ENCODE results near the gene DLG5.

DLG5 gene, protein sequence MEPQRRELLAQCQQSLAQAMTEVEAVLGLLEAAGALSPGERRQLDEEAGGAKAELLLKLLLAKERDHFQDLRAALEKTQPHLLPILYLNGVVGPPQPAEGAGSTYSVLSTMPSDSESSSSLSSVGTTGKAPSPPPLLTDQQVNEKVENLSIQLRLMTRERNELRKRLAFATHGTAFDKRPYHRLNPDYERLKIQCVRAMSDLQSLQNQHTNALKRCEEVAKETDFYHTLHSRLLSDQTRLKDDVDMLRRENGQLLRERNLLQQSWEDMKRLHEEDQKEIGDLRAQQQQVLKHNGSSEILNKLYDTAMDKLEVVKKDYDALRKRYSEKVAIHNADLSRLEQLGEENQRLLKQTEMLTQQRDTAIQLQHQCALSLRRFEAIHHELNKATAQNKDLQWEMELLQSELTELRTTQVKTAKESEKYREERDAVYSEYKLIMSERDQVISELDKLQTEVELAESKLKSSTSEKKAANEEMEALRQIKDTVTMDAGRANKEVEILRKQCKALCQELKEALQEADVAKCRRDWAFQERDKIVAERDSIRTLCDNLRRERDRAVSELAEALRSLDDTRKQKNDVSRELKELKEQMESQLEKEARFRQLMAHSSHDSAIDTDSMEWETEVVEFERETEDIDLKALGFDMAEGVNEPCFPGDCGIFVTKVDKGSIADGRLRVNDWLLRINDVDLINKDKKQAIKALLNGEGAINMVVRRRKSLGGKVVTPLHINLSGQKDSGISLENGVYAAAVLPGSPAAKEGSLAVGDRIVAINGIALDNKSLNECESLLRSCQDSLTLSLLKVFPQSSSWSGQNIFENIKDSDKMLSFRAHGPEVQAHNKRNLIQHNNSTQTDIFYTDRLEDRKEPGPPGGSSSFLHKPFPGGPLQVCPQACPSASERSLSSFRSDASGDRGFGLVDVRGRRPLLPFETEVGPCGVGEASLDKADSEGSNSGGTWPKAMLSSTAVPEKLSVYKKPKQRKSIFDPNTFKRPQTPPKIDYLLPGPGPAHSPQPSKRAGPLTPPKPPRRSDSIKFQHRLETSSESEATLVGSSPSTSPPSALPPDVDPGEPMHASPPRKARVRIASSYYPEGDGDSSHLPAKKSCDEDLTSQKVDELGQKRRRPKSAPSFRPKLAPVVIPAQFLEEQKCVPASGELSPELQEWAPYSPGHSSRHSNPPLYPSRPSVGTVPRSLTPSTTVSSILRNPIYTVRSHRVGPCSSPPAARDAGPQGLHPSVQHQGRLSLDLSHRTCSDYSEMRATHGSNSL (N-terminal part only)

DNA sequence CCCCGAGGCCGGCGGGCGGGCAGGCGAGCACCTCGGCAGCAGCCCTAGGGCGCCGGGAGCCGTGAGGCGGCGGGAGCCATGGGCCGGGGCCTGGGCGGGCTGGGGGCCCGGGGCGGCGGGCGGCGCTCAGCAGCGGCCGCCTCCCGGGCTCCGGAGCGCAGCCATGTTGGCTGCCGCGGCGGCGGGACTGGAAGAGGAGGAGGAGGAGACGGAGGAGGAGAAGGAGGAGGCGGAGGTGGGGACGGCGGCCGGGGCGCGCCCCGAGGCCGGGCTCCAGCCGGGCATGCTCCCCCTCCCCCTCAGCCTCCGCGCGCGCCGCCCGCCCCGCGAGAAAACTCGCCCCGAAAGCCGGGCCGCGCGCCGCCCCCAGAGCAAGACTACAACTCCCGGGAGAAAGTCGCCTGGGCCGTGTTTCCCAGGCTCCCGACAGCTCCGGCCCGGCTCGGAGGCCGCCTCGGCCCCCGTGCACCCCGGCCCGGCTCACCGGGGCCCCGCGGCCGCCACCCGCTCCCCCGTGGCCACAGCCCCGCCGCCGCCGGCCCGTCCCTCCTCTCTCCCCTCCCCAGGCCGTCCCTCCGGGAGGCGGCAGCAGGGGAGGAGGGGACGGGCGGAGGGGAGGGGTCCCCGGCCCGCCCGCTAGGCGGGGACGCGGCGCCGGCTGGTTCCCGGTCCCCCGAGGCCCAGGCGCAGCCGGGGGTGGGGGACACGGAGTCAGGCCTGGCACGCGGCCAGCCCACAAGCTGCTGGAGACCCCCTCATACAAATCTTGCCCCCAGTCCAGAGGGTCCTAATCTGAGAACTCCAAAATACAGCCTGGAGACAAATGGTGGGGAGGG lies at the start of gene DLG5:
TSS of gene DLG5 (minus strand) at position 190 of the 836 bp plus-strand sequence. CDS start 235 bp downstream, outside the sequence.
- DNase-seq, result peak; percentile 56

DNA sequence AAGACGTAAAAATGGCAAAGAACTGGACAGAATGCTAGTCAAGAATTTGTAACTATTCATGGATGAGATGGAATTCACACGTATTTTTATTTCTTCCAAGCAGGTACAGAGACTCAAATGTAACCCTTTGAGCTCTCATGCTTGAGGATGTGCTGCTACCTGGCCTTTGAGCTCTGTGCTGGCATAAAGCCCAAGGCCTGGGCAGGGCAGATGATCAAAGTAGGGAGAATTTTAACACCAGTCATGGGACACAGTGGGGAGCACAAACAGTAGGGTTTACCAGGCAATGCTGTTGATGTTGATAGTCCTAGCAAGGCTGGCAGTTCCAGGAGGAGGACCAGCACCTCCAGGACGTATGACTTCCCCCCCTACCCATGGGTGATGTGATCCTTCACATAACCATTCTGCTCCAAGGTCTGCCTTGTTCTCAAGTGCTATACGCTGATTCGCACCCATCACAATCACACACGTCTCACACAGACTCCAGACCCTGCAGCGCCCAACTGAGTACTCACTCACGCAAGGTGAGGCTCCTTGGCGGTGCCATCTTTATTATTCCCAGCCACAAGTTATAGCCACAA lies 48.6 kb upstream of the DLG5 start:
- no peak for DNase-seq

DNA sequence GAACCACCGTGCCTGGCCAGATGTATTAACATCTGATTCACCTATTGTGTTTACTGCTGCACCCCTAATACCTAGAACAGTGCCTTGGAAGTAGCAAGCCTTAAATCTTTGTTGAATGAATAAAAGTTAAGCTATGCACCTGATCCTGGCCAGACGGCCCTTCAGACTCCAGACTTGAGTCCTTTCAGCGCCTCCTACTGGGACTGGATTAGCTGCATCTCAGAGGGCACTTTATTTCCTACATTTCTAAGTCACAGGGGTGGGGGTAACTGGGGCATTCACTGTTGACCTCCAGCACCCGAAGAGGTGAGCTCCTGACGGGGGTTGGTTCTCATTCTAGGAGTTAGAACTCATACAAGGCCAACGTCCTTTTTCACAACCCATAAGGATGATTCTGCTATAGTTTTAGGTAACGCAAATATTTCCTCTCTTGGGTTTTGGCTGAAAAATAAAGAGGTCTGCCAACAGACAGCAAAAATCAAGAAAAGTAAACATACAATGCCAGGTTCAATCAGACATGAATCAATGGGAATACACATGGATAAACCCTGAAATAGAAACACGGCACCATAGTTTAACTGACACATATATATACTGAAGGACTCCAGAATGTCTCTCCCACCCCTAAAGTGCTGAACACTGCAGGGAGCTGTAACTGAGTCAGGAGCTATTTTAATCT lies 48.0 kb upstream of the DLG5 start:
- DNase-seq, result peak; percentile 8

- no peak for DNase-seq
Measured at GRCh38 chr10:77973276-77973675, 46.7 kb upstream of the DLG5 start.

DNA sequence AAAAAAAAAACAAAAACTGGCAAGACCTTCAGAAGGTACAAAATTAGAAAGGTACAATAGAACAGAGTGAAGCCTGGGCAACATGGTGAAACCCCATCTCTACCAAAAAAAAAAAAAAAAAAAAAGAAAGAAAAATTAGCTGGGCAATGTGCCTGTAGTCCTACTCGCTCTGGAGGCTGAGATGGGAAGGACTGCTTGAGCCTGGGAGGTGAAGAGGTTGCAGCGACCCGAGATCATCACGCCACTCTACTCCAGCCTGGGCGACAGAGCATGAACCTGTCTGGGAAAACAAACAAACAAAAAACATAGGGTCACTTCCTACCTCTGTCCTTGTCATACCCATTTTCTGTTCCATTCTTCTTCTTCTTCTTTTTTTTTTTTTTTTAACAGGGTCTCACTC lies 45.6 kb upstream of the DLG5 start:
- no peak for DNase-seq

DNA sequence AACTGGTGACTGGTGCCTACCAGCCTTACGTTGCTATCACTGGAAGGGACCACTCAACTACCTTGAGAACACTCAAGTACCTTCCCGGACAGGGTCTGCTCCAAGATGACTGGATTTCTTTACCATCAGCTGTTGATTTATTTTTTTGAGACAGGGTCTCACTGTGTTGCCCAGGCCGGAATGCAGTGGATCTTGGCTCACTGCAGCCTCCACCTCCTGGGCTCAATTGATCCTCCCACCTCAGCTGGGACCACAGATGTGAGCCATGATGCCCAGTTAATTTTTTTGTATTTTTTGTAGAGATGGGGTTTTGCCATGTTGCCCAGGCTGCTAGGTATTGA lies 45.2 kb upstream of the DLG5 start:
- DNase-seq, result no peak

DNA sequence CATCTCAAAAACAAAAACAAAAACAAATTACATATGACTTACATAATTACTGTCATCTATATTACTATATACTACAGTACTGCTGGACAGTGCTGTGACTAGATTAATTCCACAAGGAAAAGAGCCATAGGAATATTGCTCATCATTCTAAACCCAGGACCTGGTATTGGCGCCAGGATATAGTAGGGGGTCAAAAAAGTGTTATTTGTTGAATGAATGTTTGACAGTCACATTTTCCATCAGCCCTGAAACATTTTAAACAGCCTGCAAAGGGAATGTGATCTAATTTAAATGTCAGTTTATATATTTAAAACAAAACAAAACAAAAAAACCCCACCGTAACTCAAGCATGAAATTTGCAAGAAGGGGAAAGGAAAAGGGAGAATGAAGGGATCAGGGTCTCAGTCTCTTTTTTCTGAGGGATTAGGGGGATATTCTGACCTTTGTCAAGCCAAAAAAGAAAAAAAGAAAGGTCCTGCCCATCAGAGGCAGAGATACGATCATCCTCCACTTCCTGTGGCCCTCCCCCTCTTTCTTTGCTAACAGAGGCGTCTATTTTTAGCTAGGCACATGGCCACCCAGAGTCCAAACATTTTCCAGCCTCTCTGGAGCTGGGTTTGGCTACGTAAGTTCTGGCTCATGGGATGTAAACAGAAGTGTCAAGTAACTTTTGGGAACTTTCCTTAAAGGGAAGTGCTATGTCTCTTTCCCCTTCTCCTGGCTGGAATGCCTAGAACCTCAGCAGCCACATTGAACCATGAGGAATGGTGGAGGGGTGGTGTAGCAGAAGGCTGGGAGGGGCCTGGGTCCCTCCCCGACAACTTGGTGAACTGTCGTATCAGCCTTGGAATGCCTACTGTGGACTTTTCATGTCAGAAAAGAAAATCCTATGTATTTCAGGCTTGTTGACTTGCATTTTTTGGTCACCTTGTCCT lies 44.6 kb upstream of the DLG5 start:
- peak; percentile 15 for DNase-seq

- DNase-seq, result no peak
Measured at GRCh38 chr10:77969114-77969513, 42.6 kb upstream of the DLG5 start.

DNA sequence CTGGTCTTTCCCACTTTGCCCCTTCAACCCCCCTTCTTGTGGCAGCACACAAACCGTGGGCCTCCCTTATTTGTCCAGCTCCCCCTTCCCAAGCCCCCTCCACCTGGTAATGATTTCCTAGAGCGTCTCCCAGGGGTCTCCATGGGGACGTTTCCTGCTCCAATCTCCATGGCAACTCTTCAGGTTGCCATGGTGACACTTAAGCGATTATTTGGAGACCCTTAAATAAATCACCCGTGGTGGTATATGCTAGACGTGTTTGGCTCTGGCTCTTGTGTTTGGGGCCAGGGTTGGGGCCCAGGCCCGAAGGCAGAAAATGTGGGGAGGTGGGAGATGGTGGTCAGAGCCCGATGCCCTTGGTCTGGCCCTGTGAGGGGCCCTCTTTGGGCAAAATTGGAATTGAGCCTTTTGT lies 41.1 kb upstream of the DLG5 start:
- no peak for DNase-seq

DNA sequence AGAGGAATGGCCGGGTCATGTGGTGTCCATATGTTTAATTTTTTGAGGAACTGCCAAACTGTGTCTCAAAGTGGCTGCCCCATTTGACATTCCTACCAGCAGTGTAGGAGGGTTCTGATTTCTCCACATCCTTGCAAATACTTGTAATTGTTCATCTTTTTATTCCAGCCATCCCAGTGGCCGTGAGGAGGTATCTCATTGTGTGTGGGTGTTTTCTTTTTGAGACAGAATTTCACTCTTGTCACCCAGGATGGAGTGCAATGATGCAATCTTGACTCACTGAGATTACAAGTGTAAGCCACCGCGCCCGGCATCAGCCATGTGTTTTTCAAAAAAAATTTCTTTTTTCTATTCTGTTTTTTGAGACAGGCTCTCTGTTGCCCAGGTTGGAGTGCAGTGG lies 38.7 kb upstream of the DLG5 start:
- DNase-seq, result no peak

DNA sequence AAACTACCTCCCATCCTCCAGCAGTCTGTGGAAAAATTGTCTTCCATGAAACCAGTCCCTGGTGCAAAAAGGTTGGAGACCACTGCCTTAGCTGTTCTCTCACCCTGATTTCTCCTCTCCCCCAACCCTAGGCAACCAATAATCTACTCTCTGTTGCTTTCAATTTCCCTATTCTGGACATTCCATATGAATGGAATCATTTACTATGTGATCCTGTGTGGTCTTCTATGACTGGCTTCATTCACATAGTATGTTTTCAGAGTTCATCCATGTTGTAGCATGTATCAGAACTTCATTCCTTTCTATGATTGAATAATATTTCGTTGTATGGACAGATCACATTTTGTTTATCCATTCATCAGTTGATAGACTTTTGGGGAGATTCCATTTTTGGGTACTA lies 38.3 kb upstream of the DLG5 start:
- DNase-seq, result no peak

DNA sequence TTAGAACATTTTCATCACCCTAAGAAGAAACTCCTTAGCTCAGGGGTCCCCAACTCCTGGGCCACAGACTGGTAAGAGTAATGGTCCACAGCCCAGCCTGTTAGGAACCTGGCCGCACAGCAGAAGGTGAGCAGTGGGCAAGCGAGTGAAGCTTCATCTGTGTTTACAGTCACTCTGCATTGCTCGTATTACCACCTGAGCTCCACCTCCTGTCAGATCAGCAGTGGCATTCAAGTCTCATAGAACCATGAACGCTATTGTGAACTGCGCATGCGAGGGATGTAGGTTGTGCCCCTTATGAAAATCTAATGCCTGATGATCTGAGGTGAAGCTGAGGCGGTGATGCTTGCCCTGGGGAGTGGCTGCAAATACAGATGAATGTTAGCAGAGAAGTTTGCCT lies 37.3 kb upstream of the DLG5 start:
- DNase-seq, result no peak

- no peak for DNase-seq
Measured at GRCh38 chr10:77962350-77963146, 36.0 kb upstream of the DLG5 start.

DNA sequence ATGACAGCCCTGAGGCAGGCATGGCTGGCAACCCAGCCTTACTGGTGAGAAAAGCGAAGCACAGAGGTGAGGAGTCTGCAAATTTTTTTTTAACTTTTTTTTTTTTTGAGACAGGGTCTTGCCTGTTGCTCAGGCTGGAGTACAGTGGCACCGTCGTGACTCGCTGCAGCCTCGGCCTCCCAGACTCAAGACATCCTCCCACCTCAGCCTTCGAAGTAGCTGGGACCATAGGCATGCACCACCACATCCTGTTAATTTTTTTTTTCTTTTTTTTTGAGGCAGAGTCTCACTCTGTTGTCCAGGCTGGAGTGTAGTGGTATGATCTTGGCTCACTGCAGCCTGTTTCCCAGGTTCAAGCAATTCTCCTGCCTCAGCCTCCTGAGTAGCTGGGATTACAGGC lies 35.1 kb upstream of the DLG5 start:
- DNase-seq, result no peak

DNA sequence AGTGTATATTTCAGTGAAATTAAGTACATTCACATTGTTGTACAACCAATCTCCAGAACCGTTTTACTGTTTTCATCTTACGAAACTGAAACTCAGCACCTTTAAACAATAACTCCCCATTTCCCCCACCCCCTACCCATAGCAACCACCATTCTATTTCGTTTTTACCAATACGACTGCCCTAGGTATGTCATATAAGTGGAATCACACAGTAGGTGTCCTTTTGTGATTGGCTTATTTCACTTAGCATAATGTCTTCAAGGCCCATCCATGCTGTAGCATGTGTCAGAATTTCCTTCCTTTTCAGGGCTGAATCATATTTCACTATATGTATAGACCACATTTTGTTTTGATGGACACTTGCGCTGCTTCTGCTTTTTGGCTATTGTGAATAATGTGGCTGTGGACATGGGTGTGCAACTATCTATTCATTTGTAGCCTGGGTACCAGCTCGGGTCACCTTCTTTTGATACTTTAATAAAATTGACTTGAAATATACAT lies 34.3 kb upstream of the DLG5 start:
- peak; percentile 14 for DNase-seq

GRCh38 chr10:77959887-77960455 lies 33.4 kb upstream of the DLG5 start:
- no peak for DNase-seq

DNA sequence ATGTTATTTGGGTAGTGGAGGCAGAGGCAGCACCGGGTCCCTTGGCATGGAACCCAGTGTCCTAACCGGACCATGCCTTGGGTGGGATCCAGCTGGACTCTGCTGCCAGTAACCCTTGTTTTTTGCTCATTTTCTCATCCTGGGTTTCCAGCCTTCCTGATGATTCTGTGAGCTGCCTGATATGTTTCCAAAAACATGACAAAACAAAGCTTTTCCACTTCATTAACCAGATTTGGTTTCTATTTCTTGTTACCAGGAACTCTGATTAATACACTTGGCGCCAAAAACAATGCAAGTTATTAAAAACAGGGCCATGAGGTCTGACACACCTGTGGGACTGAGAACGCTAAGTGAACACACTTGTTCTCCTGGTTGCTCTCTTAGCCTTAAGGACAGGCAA lies 32.8 kb upstream of the DLG5 start:
- no peak for DNase-seq

DNA sequence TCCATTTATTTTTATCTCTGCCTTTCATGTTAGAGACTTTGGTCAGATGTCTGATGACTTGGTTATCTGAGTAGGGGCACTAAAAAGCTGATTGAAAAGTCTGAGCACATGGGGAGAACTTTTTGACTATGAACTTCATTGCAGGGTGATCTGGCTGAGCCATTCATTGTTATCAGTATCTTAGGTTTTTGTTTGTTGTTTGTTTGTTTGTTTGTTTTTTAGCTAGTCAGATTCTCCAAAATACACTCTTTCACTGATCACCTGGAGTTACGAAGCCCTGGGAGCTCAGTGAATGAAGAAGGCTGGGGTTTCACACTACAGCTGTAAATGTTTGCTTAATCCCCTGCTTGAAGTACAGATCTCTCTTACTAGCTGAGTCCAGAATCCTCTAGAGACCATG lies 28.6 kb upstream of the DLG5 start:
- DNase-seq, result no peak

- DNase-seq, result no peak
Measured at GRCh38 chr10:77949167-77949566, 22.6 kb upstream of the DLG5 start.
